OCI-LY7 (cell line): ENCODE measurements around the gene C4orf50. TPM values are rescaled to one million over a fixed set of nuclear protein-coding genes. Genes with fewer than 3 reads are reported as not detected.

Experiments used
- BruUV-seq: library from RNA; stranded (reverse); fragments of 400-500 nt; replicated peaks from 2 replicates; lab custom pipeline; 2021; lab: Mats Ljungman, UMichigan
- CTCF ChIA-PET: fragments of 300-600 bp; sonication (Branson Sonifier 250); formaldehyde crosslinking; loops from one replicate; lab custom pipeline; 2022; ENCODE audit warnings: antibody characterized with exemption; ENCODE audit not compliant: unreplicated experiment; lab: Charles Lee
- POLR2A ChIA-PET: fragments of 300-600 bp; sonication (Branson Sonifier 250); formaldehyde crosslinking; loops from one replicate; lab custom pipeline; 2022; ENCODE audit warnings: antibody characterized with exemption; lab: Charles Lee
- DNase-seq: peaks from one replicate; pipeline ENCODE4 v3.0.0-alpha.2; 2015; ENCODE audit warnings: low spot score
- H2AFZ ChIP-seq: fragments of 200-600 bp; sonication (generic), shearing (Covaris generic); 2 replicates; pipeline ENCODE4 v1.6.1; 2014; ENCODE audit warnings: mild to moderate bottlenecking, antibody characterized with exemption, low read length, moderate library complexity
- H3K27ac ChIP-seq: fragments of 200-600 bp; sonication (generic); 2 replicates; pipeline ENCODE4 v1.5.1; 2014; ENCODE audit warnings: mixed run types, low read depth, mild to moderate bottlenecking, moderate library complexity, low read length, inconsistent platforms; ENCODE audit not compliant: poor library complexity, severe bottlenecking
- H3K36me3 ChIP-seq: fragments of 200-600 bp; sonication (generic); 2 replicates; pipeline ENCODE4 v1.6.1; 2014; ENCODE audit warnings: mild to moderate bottlenecking, antibody characterized with exemption, low read length, moderate library complexity, mixed read lengths; ENCODE audit not compliant: insufficient read depth
- H3K4me1 ChIP-seq: fragments of 200-600 bp; sonication (generic); 2 replicates; pipeline ENCODE4 v1.5.1; 2014; ENCODE audit warnings: mild to moderate bottlenecking, low read length; ENCODE audit not compliant: insufficient read depth, poor library complexity, severe bottlenecking
- H3K4me2 ChIP-seq: fragments of 200-600 bp; sonication (generic); 2 replicates; pipeline ENCODE4 v1.6.1; 2014; ENCODE audit warnings: mild to moderate bottlenecking, low read length
- H3K4me3 ChIP-seq: fragments of 200-600 bp; sonication (generic); 2 replicates; pipeline ENCODE4 v1.5.1; 2014; ENCODE audit warnings: mild to moderate bottlenecking, low read depth, low read length; ENCODE audit not compliant: poor library complexity, severe bottlenecking
- H3K79me2 ChIP-seq: fragments of 200-600 bp; sonication (generic); 2 replicates; pipeline ENCODE4 v1.6.1; 2016; ENCODE audit warnings: low read depth, mild to moderate bottlenecking, low read length, moderate library complexity, mixed read lengths; ENCODE audit not compliant: insufficient read depth
- H3K9me2 ChIP-seq: fragments of 200-600 bp; sonication (generic); 2 replicates; pipeline ENCODE4 v1.6.1; 2016; ENCODE audit warnings: mild to moderate bottlenecking, low read length, mixed read lengths; ENCODE audit not compliant: insufficient read depth
- H3K9me3 ChIP-seq: fragments of 200-600 bp; sonication (generic); 2 replicates; pipeline ENCODE4 v1.6.1; 2014; ENCODE audit warnings: mild to moderate bottlenecking, mixed run types, low read length, mixed read lengths
- H4K20me1 ChIP-seq: fragments of 200-600 bp; sonication (generic); 2 replicates; pipeline ENCODE4 v1.6.1; 2014; ENCODE audit warnings: mild to moderate bottlenecking, antibody characterized with exemption, low read length, moderate library complexity, mixed read lengths; ENCODE audit not compliant: insufficient read depth
- EZH2phosphoT487 ChIP-seq: fragments of 200-600 bp; sonication (generic); IDR thresholded peaks from 2 replicates; pipeline ENCODE4 v1.6.1; 2018; ENCODE audit warnings: low read depth, borderline replicate concordance, mild to moderate bottlenecking, mixed run types, antibody characterized with exemption, low read length, moderate library complexity, mixed read lengths
- intact Hi-C: fragments of 100-400 bp; cut with micrococcal nuclease; formaldehyde crosslinking; loops from one replicate; pipeline ENCODE4 v1.10.0; 2022; ENCODE audit not compliant: unreplicated experiment
- total RNA-seq, 2 experiments: library from RNA; depleted of rRNA in 1 of 2; stranded (reverse); fragments of >200 nt in 1 of 2; shearing (Covaris generic) in 1 of 2; gene quantifications; 2 replicates each; pipeline ENCODE4 v1.2.3, GENCODE V29; 2014 to 2022
- TF ChIP-seq, protein P1 (sequence below): fragments of 200-600 bp; sonication (generic); conservative IDR thresholded peaks from 2 replicates; pipeline ENCODE4 v1.5.1; 2014; ENCODE audit warnings: mild to moderate bottlenecking, antibody characterized with exemption, low read length, moderate library complexity, mixed read lengths

C4orf50 gene
- total RNA-seq, 2 experiments from 2014 or later, result 0.06 TPM; not detected in 1

DNA sequence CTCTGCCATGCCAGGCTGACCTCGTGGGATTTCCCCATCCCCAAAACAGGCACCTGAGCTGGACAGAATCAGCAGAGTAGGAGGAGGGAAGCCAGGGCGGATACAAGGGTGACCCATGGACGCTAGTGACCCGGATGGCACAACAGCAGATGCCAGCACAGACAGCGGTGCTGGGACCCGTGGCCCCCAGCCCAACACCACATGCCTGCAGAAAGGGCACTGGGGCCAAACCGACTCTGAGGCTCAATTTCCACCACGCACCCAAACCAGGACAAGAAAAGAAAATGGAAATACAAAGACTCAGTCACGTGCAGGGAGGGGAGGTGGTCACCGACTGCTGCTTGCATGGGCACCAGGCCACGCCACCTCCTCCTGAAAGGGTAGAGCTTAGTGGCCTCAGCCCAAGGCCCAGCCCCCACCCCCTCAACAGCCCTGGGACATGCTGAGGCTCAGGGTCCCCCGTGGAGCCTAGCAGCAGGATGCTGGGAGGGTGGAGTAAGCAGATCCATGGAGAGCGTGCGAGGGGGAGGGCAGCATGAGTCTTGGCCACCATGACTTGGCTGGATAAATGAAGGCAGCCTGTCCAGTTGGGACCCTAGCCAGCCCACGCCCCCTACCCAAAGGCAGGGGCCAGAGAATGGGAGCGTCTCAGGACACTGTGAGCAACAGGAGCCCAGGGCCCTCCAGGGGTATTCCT, 47.7 kb downstream of the C4orf50 start:
- no peak overlapping the region for H2AFZ ChIP-seq
- no peaks in the 10 kb centered on the region for H4K20me1 ChIP-seq
- POLR2A ChIA-PET, result no interaction called here
- no peak for DNase-seq
- H3K4me2 ChIP-seq, result no peak overlapping the region
- intact Hi-C loops, result no loop called here
- CTCF ChIA-PET, result no interaction called here
- H3K4me1 ChIP-seq, result no peaks in the 10 kb centered on the region
- H3K79me2 ChIP-seq, result no peaks in the 10 kb centered on the region
- no peaks in the 10 kb centered on the region for H3K9me3 ChIP-seq
- no peak overlapping the region for H3K4me3 ChIP-seq
- TF ChIP-seq EZH2phosphoT487, result no peak
- no TSS peak for BruUV-seq
- no peaks in the 10 kb centered on the region for H3K36me3 ChIP-seq
- H3K9me2 ChIP-seq, result no peaks in the 10 kb centered on the region
- no peak overlapping the region for H3K27ac ChIP-seq

DNA sequence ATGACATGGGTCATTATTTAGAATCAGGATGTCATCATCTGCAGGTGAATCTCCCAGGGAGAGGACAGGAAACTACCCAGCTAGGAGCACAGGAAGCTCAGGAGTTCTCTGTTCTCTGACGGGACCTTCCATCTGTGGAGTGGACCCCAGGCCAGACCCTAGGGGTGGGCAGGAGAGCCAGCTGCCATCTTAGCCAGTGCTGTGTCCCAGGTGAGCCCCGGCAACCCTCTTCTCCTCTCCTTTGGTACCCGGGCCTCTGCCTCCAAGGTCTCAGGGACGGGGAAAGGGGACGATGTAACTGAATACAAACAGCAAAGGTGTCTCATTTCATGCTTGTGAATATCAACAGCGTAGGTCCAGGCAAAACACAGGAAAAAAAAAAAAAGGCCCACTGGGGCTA, 48.5 kb downstream of the C4orf50 start:
- POLR2A ChIA-PET, result no interaction called here
- H2AFZ ChIP-seq, result no peak overlapping the region
- TF ChIP-seq, protein P1, sequence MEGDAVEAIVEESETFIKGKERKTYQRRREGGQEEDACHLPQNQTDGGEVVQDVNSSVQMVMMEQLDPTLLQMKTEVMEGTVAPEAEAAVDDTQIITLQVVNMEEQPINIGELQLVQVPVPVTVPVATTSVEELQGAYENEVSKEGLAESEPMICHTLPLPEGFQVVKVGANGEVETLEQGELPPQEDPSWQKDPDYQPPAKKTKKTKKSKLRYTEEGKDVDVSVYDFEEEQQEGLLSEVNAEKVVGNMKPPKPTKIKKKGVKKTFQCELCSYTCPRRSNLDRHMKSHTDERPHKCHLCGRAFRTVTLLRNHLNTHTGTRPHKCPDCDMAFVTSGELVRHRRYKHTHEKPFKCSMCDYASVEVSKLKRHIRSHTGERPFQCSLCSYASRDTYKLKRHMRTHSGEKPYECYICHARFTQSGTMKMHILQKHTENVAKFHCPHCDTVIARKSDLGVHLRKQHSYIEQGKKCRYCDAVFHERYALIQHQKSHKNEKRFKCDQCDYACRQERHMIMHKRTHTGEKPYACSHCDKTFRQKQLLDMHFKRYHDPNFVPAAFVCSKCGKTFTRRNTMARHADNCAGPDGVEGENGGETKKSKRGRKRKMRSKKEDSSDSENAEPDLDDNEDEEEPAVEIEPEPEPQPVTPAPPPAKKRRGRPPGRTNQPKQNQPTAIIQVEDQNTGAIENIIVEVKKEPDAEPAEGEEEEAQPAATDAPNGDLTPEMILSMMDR, result no peak
- TF ChIP-seq EZH2phosphoT487, result no peak
- no peak overlapping the region for H3K27ac ChIP-seq
- BruUV-seq, result no TSS peak
- no peaks in the 10 kb centered on the region for H3K9me3 ChIP-seq
- intact Hi-C loops, result no loop called here
- no peaks in the 10 kb centered on the region for H3K4me1 ChIP-seq
- CTCF ChIA-PET, result no interaction called here
- H4K20me1 ChIP-seq, result no peaks in the 10 kb centered on the region
- H3K4me2 ChIP-seq, result no peak overlapping the region
- H3K36me3 ChIP-seq, result no peaks in the 10 kb centered on the region
- H3K9me2 ChIP-seq, result no peaks in the 10 kb centered on the region
- no peak for DNase-seq
- H3K4me3 ChIP-seq, result no peak overlapping the region
- H3K79me2 ChIP-seq, result no peaks in the 10 kb centered on the region

DNA sequence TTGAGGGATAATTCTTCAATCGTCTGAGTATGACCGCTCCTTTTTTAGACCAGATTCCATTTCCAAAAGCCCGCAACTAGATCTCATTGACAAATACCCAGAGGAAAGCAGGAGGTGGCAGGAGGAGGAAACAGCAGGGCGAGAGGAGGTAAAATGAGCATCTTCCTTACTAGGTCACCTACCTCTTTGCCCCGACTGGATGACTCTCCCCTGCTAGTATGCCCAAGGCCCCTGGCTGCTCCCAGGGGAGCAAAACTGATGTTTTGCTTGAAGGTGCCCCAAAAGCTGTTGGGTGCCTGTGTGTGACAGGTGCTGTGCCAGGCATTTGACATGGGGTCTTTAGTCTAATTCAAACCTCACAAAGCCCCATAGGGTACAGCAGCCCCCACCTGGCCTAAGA, 48.9 kb downstream of the C4orf50 start:
- no peak overlapping the region for H3K4me3 ChIP-seq
- H3K9me3 ChIP-seq, result no peaks in the 10 kb centered on the region
- H3K9me2 ChIP-seq, result no peaks in the 10 kb centered on the region
- DNase-seq, result no peak
- no peak overlapping the region for H3K4me2 ChIP-seq
- H3K27ac ChIP-seq, result no peak overlapping the region
- no peaks in the 10 kb centered on the region for H3K79me2 ChIP-seq
- no peak overlapping the region for H2AFZ ChIP-seq
- H3K36me3 ChIP-seq, result no peaks in the 10 kb centered on the region
- intact Hi-C loops, result no loop called here
- no peak for TF ChIP-seq EZH2phosphoT487
- TF ChIP-seq, protein P1, result no peak
- POLR2A ChIA-PET, result no interaction called here
- H3K4me1 ChIP-seq, result no peaks in the 10 kb centered on the region
- no peaks in the 10 kb centered on the region for H4K20me1 ChIP-seq
- BruUV-seq, result no TSS peak
- CTCF ChIA-PET, result no interaction called here
